HG02970 (cell line): ENCODE measurements around the gene NECTIN1.

Experiments
- ATAC-seq: cut with Tn5 transposase; IDR thresholded peaks from one replicate; pipeline ENCODE4 v1.9.1; 2021; ENCODE audit warnings: mild to moderate bottlenecking, moderate library complexity, moderate number of reproducible peaks; ENCODE audit not compliant: unreplicated experiment, low FRiP score

The NECTIN1 gene

GRCh38 chr11:119651802-119652584 lies 77.0 kb downstream of the NECTIN1 start:
- no peak for ATAC-seq

- ATAC-seq, result no peak
These were observed 78.7 kb downstream of the NECTIN1 start for GRCh38 chr11:119650251-119650650.

GRCh38 chr11:119647254-119647653 lies 81.7 kb downstream of the NECTIN1 start:
- ATAC-seq, result no peak

- ATAC-seq, result no peak
These were observed 84.0 kb downstream of the NECTIN1 start for GRCh38 chr11:119645018-119645417.

- no peak for ATAC-seq
These were observed 84.5 kb downstream of the NECTIN1 start for GRCh38 chr11:119644502-119644901.

GRCh38 chr11:119643876-119644225 lies 85.1 kb downstream of the NECTIN1 start:
- no peak for ATAC-seq

GRCh38 chr11:119643212-119643875 lies 85.7 kb downstream of the NECTIN1 start:
- ATAC-seq, result no peak

GRCh38 chr11:119641983-119642745 lies 86.8 kb downstream of the NECTIN1 start:
- ATAC-seq, result no peak

GRCh38 chr11:119640541-119640940 lies 88.5 kb downstream of the NECTIN1 start:
- ATAC-seq, result no peak

GRCh38 chr11:119639642-119640205 lies 89.3 kb downstream of the NECTIN1 start:
- no peak for ATAC-seq

GRCh38 chr11:119638851-119639250 lies 90.1 kb downstream of the NECTIN1 start:
- ATAC-seq, result no peak

- ATAC-seq, result no peak
These were observed 91.5 kb downstream of the NECTIN1 start for GRCh38 chr11:119637481-119637880.

GRCh38 chr11:119635776-119636175 lies 93.2 kb downstream of the NECTIN1 start:
- no peak for ATAC-seq

GRCh38 chr11:119635041-119635740 lies 93.8 kb downstream of the NECTIN1 start:
- no peak for ATAC-seq

GRCh38 chr11:119634301-119634700 lies 94.7 kb downstream of the NECTIN1 start:
- ATAC-seq, result no peak

- ATAC-seq, result no peak
These were observed 99.0 kb downstream of the NECTIN1 start for GRCh38 chr11:119629834-119630624.

GRCh38 chr11:119629085-119629484 lies 99.9 kb downstream of the NECTIN1 start:
- ATAC-seq, result no peak

- no peak for ATAC-seq
These were observed 101.7 kb downstream of the NECTIN1 start for GRCh38 chr11:119627286-119627685.

- no peak for ATAC-seq
These were observed 102.1 kb downstream of the NECTIN1 start for GRCh38 chr11:119626871-119627270.
